HUES64 (cell line): Measurements from ENCODE around the gene SMYD3.
A peak's percentile ranks its signal among the peaks of the same experiment; 100 is the strongest.
"Not testable (repeated sequence)": the region's sequence is repeated elsewhere in the genome, so short reads cannot be mapped to it uniquely, and the experiment has no call there.

Experiments used
- H3K27ac ChIP-seq: 2 replicates; pipeline ENCODE4 v1.7.0; 2013; ENCODE audit warnings: low read depth, low read length, inconsistent platforms
- H3K27me3 ChIP-seq: 2 replicates; pipeline ENCODE4 v1.6.1; 2013; ENCODE audit warnings: mild to moderate bottlenecking, low read length; ENCODE audit not compliant: insufficient read depth
- H3K36me3 ChIP-seq: 2 replicates; pipeline ENCODE4 v1.6.1; 2013; ENCODE audit warnings: mild to moderate bottlenecking, low read length; ENCODE audit not compliant: insufficient read depth
- H3K4me1 ChIP-seq: 2 replicates; pipeline ENCODE4 v1.6.1; 2013; ENCODE audit warnings: mild to moderate bottlenecking, low read length, moderate library complexity; ENCODE audit not compliant: insufficient read depth
- H3K4me3 ChIP-seq: 2 replicates; pipeline ENCODE4 v1.5.1; 2013; ENCODE audit warnings: mild to moderate bottlenecking, low read length, moderate library complexity
- H3K9ac ChIP-seq: 2 replicates; pipeline ENCODE4 v1.6.1; 2013; ENCODE audit warnings: mild to moderate bottlenecking, low read depth, low read length
- H3K9me3 ChIP-seq: 2 replicates; pipeline ENCODE4 v1.6.1; 2013; ENCODE audit warnings: low read depth, low read length; ENCODE audit not compliant: insufficient read depth
- WGBS: fragments of 150-250, 120-280 bp; methylation state at CpG from one replicate; pipeline ENCODE4 v1.1.7; 2013; ENCODE audit warnings: missing lambda C conversion rate; 5-methylcytosine and 5-hydroxymethylcytosine counted together

Gene SMYD3

GRCh38 chr1:246381452-246381851 lies 125.6 kb downstream of the SMYD3 start:
- H3K27me3 ChIP-seq, result no peaks in the 10 kb centered on the region
- no peaks in the 10 kb centered on the region for H3K36me3 ChIP-seq
- WGBS, result over 99% methylated on average over 4 of the region's 5 CpGs
- no peak overlapping the region for H3K27ac ChIP-seq
- H3K4me1 ChIP-seq, result no peaks in the 10 kb centered on the region
- H3K9ac ChIP-seq, result no peak overlapping the region
- no peaks in the 10 kb centered on the region for H3K9me3 ChIP-seq
- no peak overlapping the region for H3K4me3 ChIP-seq

GRCh38 chr1:246377625-246378153 lies 129.4 kb downstream of the SMYD3 start:
- Histone ChIP-seq H3K9ac (no peak overlapping the region), H3K4me3 (no peak overlapping the region), H3K27ac (no peak overlapping the region), H3K36me3 (no peaks in the 10 kb centered on the region), H3K27me3 (no peaks in the 10 kb centered on the region), H3K9me3 (no peaks in the 10 kb centered on the region), H3K4me1 (no peaks in the 10 kb centered on the region)
- WGBS, result 98% methylated on average over 5 of the region's 5 CpGs

GRCh38 chr1:246373828-246374569 lies 133.1 kb downstream of the SMYD3 start:
- H3K36me3 ChIP-seq, result no peaks in the 10 kb centered on the region
- H3K27ac ChIP-seq, result no peak overlapping the region
- WGBS, result 91% methylated on average over 6 of the region's 6 CpGs
- no peak overlapping the region for H3K4me3 ChIP-seq
- no peaks in the 10 kb centered on the region for H3K27me3 ChIP-seq
- H3K9me3 ChIP-seq, result no peaks in the 10 kb centered on the region
- no peaks in the 10 kb centered on the region for H3K4me1 ChIP-seq
- no peak overlapping the region for H3K9ac ChIP-seq

- H3K9ac ChIP-seq, result no peak overlapping the region
- H3K36me3 ChIP-seq, result no peaks in the 10 kb centered on the region
- no peaks in the 10 kb centered on the region for H3K9me3 ChIP-seq
- H3K27me3 ChIP-seq, result no peaks in the 10 kb centered on the region
- H3K27ac ChIP-seq, result no peak overlapping the region
- no peak overlapping the region for H3K4me3 ChIP-seq
- no peaks in the 10 kb centered on the region for H3K4me1 ChIP-seq
- WGBS, result 94% methylated on average over 6 of the region's 6 CpGs
Observed at GRCh38 chr1:246372559-246372958, 134.5 kb downstream of the SMYD3 start.

GRCh38 chr1:246367041-246367440 lies 140.0 kb downstream of the SMYD3 start:
- no peaks in the 10 kb centered on the region for H3K36me3 ChIP-seq
- 92% methylated on average over 2 of the region's 2 CpGs for WGBS
- no peaks in the 10 kb centered on the region for H3K9me3 ChIP-seq
- H3K9ac ChIP-seq, result no peak overlapping the region
- no peaks in the 10 kb centered on the region for H3K27me3 ChIP-seq
- no peak overlapping the region for H3K4me3 ChIP-seq
- H3K27ac ChIP-seq, result no peak overlapping the region
- H3K4me1 ChIP-seq, result peaks cover 6% of the 10 kb centered on the region; the same call in 1 of the 2 replicates

GRCh38 chr1:246365708-246366107 lies 141.4 kb downstream of the SMYD3 start:
- H3K9ac ChIP-seq, result no peak overlapping the region
- no peak overlapping the region for H3K4me3 ChIP-seq
- WGBS, result 98% methylated on average over 3 of the region's 3 CpGs
- no peaks in the 10 kb centered on the region for H3K36me3 ChIP-seq
- H3K27me3 ChIP-seq, result no peaks in the 10 kb centered on the region
- no peak overlapping the region for H3K27ac ChIP-seq
- H3K4me1 ChIP-seq, result peaks cover 6% of the 10 kb centered on the region; the same call in 1 of the 2 replicates
- H3K9me3 ChIP-seq, result no peaks in the 10 kb centered on the region

- no peak overlapping the region for H3K9ac ChIP-seq
- WGBS, result 100% methylated on average over 5 of the region's 6 CpGs
- no peak overlapping the region for H3K4me3 ChIP-seq
Observed at GRCh38 chr1:246364415-246364941, 142.6 kb downstream of the SMYD3 start.

GRCh38 chr1:246357014-246357598 lies 150.0 kb downstream of the SMYD3 start:
- not testable (repeated sequence) for H3K27me3 ChIP-seq, H3K36me3 ChIP-seq, H3K4me3 ChIP-seq, H3K9ac ChIP-seq, H3K9me3 ChIP-seq
- H3K27ac ChIP-seq, result peak overlapping the region; percentile 31; the same call in 1 of the 2 replicates
- H3K4me1 ChIP-seq, result peaks cover 21% of the 10 kb centered on the region
- WGBS, result 80% methylated on average over 3 of the region's 3 CpGs

More at GRCh38 chr1:246364415-246364941, 142.6 kb downstream of the SMYD3 start:
- peaks cover 6% of the 10 kb centered on the region; the same call in 1 of the 2 replicates for H3K4me1 ChIP-seq
- H3K27me3 ChIP-seq, result no peaks in the 10 kb centered on the region
- H3K27ac ChIP-seq, result no peak overlapping the region
- no peaks in the 10 kb centered on the region for H3K36me3 ChIP-seq
- 0 out of 2 replicates have a peak, but pooled peaks cover 2% of the 10 kb centered on the region for H3K9me3 ChIP-seq

GRCh38 chr1:246355411-246356230 lies 151.5 kb downstream of the SMYD3 start:
- WGBS, result 56% methylated on average over 8 of the region's 8 CpGs
- peaks cover 21% of the 10 kb centered on the region for H3K4me1 ChIP-seq
- H3K36me3 ChIP-seq, result no peaks in the 10 kb centered on the region
- no peaks in the 10 kb centered on the region for H3K27me3 ChIP-seq
- 0 out of 2 replicates have a peak overlapping the region, but pooled peaks have one; percentile 11 for H3K9ac ChIP-seq
- no peak overlapping the region for H3K27ac ChIP-seq
- 0 out of 2 replicates have a peak, but pooled peaks cover 2% of the 10 kb centered on the region for H3K9me3 ChIP-seq
- H3K4me3 ChIP-seq, result no peak overlapping the region

GRCh38 chr1:246351721-246352120 lies 155.4 kb downstream of the SMYD3 start:
- Histone ChIP-seq H3K36me3 (no peaks in the 10 kb centered on the region), H3K9ac (no peak overlapping the region), H3K4me1 (peaks cover 17% of the 10 kb centered on the region), H3K27me3 (no peaks in the 10 kb centered on the region), H3K4me3 (no peak overlapping the region), H3K9me3 (no peaks in the 10 kb centered on the region), H3K27ac (no peak overlapping the region)
- 100% methylated on average over 4 of the region's 5 CpGs for WGBS
